Stimulated activated CD4-positive, alpha-beta T cell treated with anti-CD3 and anti-CD28 coated beads, Interleukin-4, amount 100 ng/mL, for 4 hours (primary cell): ENCODE data around the gene PPM1H.

ENCODE experiments used
- DNase-seq, 2 experiments: peaks; one replicate each; pipeline ENCODE4 v3.0.0-alpha.2; 2020

The PPM1H gene

GRCh38 chr12:62726471-62726980 is 208.4 kb downstream of the PPM1H start:
- DNase-seq: no peak

GRCh38 chr12:62725781-62726180 is 209.2 kb downstream of the PPM1H start:
- no peak for DNase-seq

- DNase-seq: no peak
These were observed 210.0 kb downstream of the PPM1H start for GRCh38 chr12:62724947-62725451.

GRCh38 chr12:62724285-62724684 is 210.7 kb downstream of the PPM1H start:
- no peak for DNase-seq

- no peak for DNase-seq
These were observed 211.8 kb downstream of the PPM1H start for GRCh38 chr12:62722971-62723680.

- DNase-seq: no peak
These were observed 214.2 kb downstream of the PPM1H start for GRCh38 chr12:62720661-62721330.

- DNase-seq: no peak
These were observed 214.9 kb downstream of the PPM1H start for GRCh38 chr12:62720025-62720424.

GRCh38 chr12:62718762-62719426 is 216.1 kb downstream of the PPM1H start:
- no peak for DNase-seq

- no peak for DNase-seq
These were observed 217.3 kb downstream of the PPM1H start for GRCh38 chr12:62717643-62718042.

GRCh38 chr12:62716866-62717525 is 218.0 kb downstream of the PPM1H start:
- DNase-seq: no peak

- DNase-seq: no peak
These were observed 218.9 kb downstream of the PPM1H start for GRCh38 chr12:62716037-62716436.

- DNase-seq: no peak
These were observed 219.9 kb downstream of the PPM1H start for GRCh38 chr12:62714774-62715721.

- DNase-seq: no peak
These were observed 220.7 kb downstream of the PPM1H start for GRCh38 chr12:62714181-62714773.

GRCh38 chr12:62713723-62714122 is 221.2 kb downstream of the PPM1H start:
- DNase-seq: no peak

GRCh38 chr12:62712681-62713573 is 222.0 kb downstream of the PPM1H start:
- DNase-seq: no peak

GRCh38 chr12:62711631-62712241 is 223.2 kb downstream of the PPM1H start:
- no peak for DNase-seq

GRCh38 chr12:62709311-62709710 is 225.6 kb downstream of the PPM1H start:
- no peak for DNase-seq

- DNase-seq: no peak
These were observed 227.0 kb downstream of the PPM1H start for GRCh38 chr12:62707939-62708338.

GRCh38 chr12:62705846-62706245 is 229.1 kb downstream of the PPM1H start:
- DNase-seq: no peak

- DNase-seq: no peak
These were observed 232.0 kb downstream of the PPM1H start for GRCh38 chr12:62703011-62703380.
